ENCODE results near the gene PDLIM5.

Gene PDLIM5

DNA sequence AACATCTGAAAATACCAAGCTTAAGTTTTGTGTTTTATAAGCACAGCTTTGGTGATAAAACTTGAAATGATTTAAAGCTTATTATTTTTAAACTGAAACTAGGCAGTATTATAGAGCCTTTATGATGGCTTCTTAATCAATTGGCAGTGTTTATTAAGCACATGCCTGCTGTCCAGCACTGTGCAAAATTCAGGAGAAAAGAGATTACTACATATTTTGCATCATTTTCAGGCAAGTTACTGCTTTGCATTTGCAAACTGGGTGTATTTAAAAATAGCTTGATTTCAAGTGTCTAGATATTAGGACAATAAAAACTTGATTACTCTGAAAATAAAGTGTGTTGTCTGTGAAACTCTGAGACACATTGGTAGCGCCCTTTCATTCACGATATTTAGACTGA, 126.5 kb downstream of the PDLIM5 start:
- no peaks in the 10 kb centered on the region for H3K36me3 ChIP-seq (ENCODE audit: control insufficient read depth, insufficient read depth, low read length)
- no peaks in the 10 kb centered on the region for H3K9me3 ChIP-seq (ENCODE audit: control insufficient read depth, low read length)
- no peaks in the 10 kb centered on the region for H3K4me1 ChIP-seq (ENCODE audit: control insufficient read depth, insufficient read depth, low read length, poor library complexity, severe bottlenecking)
- no peak for DNase-seq
- no peak overlapping the region for H3K4me3 ChIP-seq (ENCODE audit: insufficient read depth, low read depth, low read length, poor library complexity, severe bottlenecking)
- no peak overlapping the region for H3K27ac ChIP-seq (ENCODE audit: insufficient read depth, low read length, poor library complexity, severe bottlenecking)
- H3K27me3 ChIP-seq (replicated peaks; ENCODE audit: control insufficient read depth, insufficient read depth, low read length, poor library complexity, severe bottlenecking) = no peaks in the 10 kb centered on the region

DNA sequence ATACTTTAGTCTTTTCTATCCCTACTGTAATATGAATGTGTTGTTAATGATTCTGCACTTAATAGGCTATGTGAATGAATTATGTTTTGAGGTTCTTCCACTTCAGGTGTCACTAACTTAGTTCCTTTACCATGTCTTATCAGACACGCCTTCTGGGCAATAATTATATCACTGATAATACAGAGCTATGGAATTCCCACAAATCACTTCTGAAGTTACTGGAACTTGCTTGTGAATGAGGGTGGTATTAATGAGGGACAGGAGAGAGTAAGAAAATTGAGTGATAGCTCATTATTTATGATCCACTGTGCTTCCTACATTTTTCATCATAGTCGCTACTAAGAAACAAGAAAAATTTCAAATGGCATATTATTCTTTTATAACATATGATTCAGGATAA, 130.0 kb downstream of the PDLIM5 start:
- Histone ChIP-seq H3K36me3 (ENCODE audit: control insufficient read depth, insufficient read depth, low read length) (no peaks in the 10 kb centered on the region), H3K9me3 (ENCODE audit: control insufficient read depth, low read length) (no peaks in the 10 kb centered on the region), H3K4me1 (ENCODE audit: control insufficient read depth, insufficient read depth, low read length, poor library complexity, severe bottlenecking) (no peaks in the 10 kb centered on the region), H3K4me3 (ENCODE audit: insufficient read depth, low read depth, low read length, poor library complexity, severe bottlenecking) (no peak overlapping the region), H3K27me3 (replicated peaks; ENCODE audit: control insufficient read depth, insufficient read depth, low read length, poor library complexity, severe bottlenecking) (no peaks in the 10 kb centered on the region), H3K27ac (ENCODE audit: insufficient read depth, low read length, poor library complexity, severe bottlenecking) (no peak overlapping the region)
- DNase-seq = no peak

DNA sequence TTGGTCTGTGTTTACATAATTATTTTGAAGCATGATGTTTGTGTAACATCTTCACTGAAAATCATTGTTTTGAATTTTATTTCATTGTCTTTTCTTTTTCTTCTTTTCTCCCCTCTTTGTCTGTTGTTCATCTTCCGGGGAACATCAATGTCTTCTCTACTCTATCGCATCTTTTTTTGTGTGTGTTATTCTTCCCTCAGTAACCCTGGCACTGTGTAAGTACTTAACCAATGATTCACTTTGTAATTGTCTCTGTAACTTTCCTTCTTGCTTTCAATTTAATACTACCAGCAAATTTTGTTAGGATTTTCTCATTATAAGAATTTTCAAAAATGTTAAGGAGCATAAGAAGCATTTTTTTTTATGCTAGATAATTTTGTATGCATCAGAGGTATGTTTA, 130.8 kb downstream of the PDLIM5 start:
- no peak overlapping the region for H3K4me3 ChIP-seq (ENCODE audit: insufficient read depth, low read depth, low read length, poor library complexity, severe bottlenecking)
- no peaks in the 10 kb centered on the region for H3K4me1 ChIP-seq (ENCODE audit: control insufficient read depth, insufficient read depth, low read length, poor library complexity, severe bottlenecking)
- no peaks in the 10 kb centered on the region for H3K27me3 ChIP-seq (replicated peaks; ENCODE audit: control insufficient read depth, insufficient read depth, low read length, poor library complexity, severe bottlenecking)
- H3K9me3 ChIP-seq (ENCODE audit: control insufficient read depth, low read length) = no peaks in the 10 kb centered on the region
- H3K36me3 ChIP-seq (ENCODE audit: control insufficient read depth, insufficient read depth, low read length) = no peaks in the 10 kb centered on the region
- DNase-seq = no peak
- no peak overlapping the region for H3K27ac ChIP-seq (ENCODE audit: insufficient read depth, low read length, poor library complexity, severe bottlenecking)

DNA sequence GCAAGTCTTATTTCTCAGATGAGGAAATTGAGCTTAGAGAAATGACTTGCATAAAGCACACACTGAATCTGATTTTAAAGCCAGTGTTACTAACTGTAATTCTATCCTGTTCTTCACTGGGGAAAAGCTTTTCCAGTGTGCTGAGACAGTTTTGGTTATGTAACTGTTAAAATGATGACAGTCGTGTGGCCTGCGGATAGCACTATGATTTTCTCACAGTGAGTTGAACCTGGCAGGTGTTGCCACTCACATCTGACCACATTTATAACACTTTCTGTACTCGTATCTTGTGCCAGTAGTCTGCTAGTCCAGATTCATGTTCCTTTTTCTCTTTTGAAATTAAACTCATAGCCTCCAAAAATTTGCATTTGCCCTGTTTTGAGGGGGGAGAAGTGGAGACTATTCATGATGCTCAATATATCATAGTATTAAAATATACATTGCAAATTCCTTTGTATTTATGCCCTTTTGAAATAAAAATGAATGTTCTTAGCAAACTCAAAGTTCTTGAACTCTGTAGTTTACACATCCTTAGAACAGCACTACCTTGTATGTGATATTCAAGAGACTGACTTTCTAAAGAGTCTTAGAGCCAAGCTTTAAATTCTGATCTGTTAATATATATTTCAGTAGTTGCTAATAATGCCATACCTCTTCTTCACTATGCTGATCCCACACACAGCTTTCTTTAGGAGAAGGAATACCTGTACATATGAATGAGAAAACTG, 132.3 kb downstream of the PDLIM5 start:
- no peaks in the 10 kb centered on the region for H3K9me3 ChIP-seq (ENCODE audit: control insufficient read depth, low read length)
- DNase-seq = no peak
- no peak overlapping the region for H3K27ac ChIP-seq (ENCODE audit: insufficient read depth, low read length, poor library complexity, severe bottlenecking)
- H3K4me3 ChIP-seq (ENCODE audit: insufficient read depth, low read depth, low read length, poor library complexity, severe bottlenecking) = no peak overlapping the region
- no peaks in the 10 kb centered on the region for H3K36me3 ChIP-seq (ENCODE audit: control insufficient read depth, insufficient read depth, low read length)
- no peaks in the 10 kb centered on the region for H3K4me1 ChIP-seq (ENCODE audit: control insufficient read depth, insufficient read depth, low read length, poor library complexity, severe bottlenecking)
- no peaks in the 10 kb centered on the region for H3K27me3 ChIP-seq (replicated peaks; ENCODE audit: control insufficient read depth, insufficient read depth, low read length, poor library complexity, severe bottlenecking)

DNA sequence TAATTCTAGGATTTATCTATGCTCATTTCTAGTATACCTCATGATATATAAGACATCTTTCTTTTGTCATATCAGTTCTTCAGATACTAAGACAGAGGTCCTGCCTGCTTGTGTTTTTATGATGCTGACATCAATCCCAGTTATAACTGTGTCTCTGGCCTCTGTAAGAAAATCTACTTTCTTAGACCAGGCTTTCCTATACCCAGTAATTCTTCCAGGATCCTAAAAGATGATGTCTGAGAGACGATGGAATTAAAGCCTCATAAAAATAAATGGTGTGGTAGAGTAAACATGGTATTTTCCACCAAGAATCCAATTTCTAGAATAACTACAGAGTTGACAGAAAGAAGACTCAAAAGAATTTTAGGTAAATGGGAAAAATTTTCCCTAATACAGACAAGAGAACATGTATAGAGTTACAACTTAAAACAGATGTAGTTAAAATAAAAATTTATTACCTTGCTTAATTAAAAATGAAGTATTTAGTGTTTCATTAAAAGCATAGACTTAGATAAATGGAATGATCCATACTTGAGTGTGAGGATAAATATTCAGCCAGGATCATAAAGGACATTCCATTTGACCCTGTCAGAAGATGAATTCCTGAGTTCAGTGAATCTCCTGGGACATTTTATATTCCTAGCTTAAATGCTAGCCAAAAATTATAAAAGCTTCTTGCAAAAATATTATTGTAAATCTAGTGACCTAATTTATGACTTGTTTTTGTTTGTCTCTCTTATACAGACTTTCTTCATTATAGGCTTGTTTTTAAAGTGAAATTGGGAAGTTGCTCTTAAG, 137.4 kb downstream of the PDLIM5 start:
- H3K4me3 ChIP-seq (ENCODE audit: insufficient read depth, low read depth, low read length, poor library complexity, severe bottlenecking) = no peak overlapping the region
- H3K9me3 ChIP-seq (ENCODE audit: control insufficient read depth, low read length) = no peaks in the 10 kb centered on the region
- no peak overlapping the region for H3K27ac ChIP-seq (ENCODE audit: insufficient read depth, low read length, poor library complexity, severe bottlenecking)
- no peak for DNase-seq
- H3K4me1 ChIP-seq (ENCODE audit: control insufficient read depth, insufficient read depth, low read length, poor library complexity, severe bottlenecking) = no peaks in the 10 kb centered on the region
- H3K27me3 ChIP-seq (replicated peaks; ENCODE audit: control insufficient read depth, insufficient read depth, low read length, poor library complexity, severe bottlenecking) = no peaks in the 10 kb centered on the region
- H3K36me3 ChIP-seq (ENCODE audit: control insufficient read depth, insufficient read depth, low read length) = no peaks in the 10 kb centered on the region

DNA sequence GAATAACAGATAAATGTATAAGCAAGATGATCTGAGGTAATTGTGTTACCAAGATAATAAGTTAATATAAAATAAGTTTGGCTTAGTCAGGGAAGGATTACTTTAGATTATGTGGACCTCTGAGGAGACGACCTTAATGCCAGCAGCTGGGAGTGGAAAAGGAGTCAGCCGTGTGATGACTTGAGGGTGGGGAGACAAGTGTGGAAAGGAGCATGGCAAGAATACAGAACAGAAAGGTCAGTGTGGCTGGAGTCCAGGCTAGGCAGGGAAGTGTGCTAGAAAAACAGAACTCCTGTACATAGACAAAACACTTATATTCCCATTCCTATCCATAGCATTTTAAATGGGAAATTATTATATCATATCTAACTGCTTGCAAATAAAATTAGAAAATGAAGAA, 138.8 kb downstream of the PDLIM5 start:
- Histone ChIP-seq H3K27me3 (replicated peaks; ENCODE audit: control insufficient read depth, insufficient read depth, low read length, poor library complexity, severe bottlenecking) (no peaks in the 10 kb centered on the region), H3K27ac (ENCODE audit: insufficient read depth, low read length, poor library complexity, severe bottlenecking) (no peak overlapping the region), H3K36me3 (ENCODE audit: control insufficient read depth, insufficient read depth, low read length) (no peaks in the 10 kb centered on the region), H3K9me3 (ENCODE audit: control insufficient read depth, low read length) (no peaks in the 10 kb centered on the region), H3K4me1 (ENCODE audit: control insufficient read depth, insufficient read depth, low read length, poor library complexity, severe bottlenecking) (no peaks in the 10 kb centered on the region), H3K4me3 (ENCODE audit: insufficient read depth, low read depth, low read length, poor library complexity, severe bottlenecking) (no peak overlapping the region)
- DNase-seq = no peak

DNA sequence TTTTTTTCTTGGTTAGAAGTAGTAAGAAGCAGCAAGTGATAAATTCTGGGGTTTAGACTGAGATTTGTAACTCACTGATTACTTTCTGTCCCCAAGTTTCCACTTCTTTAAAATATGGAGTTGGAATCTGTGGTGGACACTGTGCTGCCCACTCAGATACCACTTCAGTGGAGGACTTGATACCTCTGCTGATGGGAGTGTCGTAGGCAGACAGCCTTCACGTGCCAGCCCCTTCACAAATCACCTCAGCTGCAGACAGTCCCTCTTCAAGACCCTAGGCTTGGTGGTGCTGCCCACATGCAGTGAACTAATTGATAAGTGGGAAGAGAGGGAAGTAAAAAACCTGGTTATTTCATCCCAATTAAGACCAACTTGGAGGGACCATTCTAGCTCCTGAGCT, 139.5 kb downstream of the PDLIM5 start:
- no peak overlapping the region for H3K27ac ChIP-seq (ENCODE audit: insufficient read depth, low read length, poor library complexity, severe bottlenecking)
- H3K9me3 ChIP-seq (ENCODE audit: control insufficient read depth, low read length) = no peaks in the 10 kb centered on the region
- no peak overlapping the region for H3K4me3 ChIP-seq (ENCODE audit: insufficient read depth, low read depth, low read length, poor library complexity, severe bottlenecking)
- no peaks in the 10 kb centered on the region for H3K4me1 ChIP-seq (ENCODE audit: control insufficient read depth, insufficient read depth, low read length, poor library complexity, severe bottlenecking)
- H3K36me3 ChIP-seq (ENCODE audit: control insufficient read depth, insufficient read depth, low read length) = no peaks in the 10 kb centered on the region
- no peaks in the 10 kb centered on the region for H3K27me3 ChIP-seq (replicated peaks; ENCODE audit: control insufficient read depth, insufficient read depth, low read length, poor library complexity, severe bottlenecking)
- DNase-seq = no peak

DNA sequence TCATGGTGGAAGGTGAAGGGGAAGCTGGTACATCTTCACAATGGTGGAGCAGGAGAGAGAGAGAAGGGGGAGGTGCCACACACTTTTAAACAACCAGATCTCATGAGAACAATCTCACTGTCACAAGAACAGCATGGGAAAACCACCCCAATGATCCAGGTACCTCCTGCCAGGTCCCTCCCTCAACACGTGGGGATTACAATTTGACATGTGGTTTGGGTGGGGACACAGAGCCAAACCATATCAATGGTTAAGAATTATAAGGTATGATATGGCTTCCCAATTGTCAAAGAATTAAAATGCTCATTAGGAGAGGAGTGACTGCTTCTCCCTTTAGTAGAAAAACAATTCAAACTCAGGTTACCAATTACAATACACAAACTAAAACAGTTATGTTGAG, 143.3 kb downstream of the PDLIM5 start:
- H3K4me3 ChIP-seq (ENCODE audit: insufficient read depth, low read depth, low read length, poor library complexity, severe bottlenecking) = no peak overlapping the region
- H3K9me3 ChIP-seq (ENCODE audit: control insufficient read depth, low read length) = no peaks in the 10 kb centered on the region
- no peaks in the 10 kb centered on the region for H3K36me3 ChIP-seq (ENCODE audit: control insufficient read depth, insufficient read depth, low read length)

DNA sequence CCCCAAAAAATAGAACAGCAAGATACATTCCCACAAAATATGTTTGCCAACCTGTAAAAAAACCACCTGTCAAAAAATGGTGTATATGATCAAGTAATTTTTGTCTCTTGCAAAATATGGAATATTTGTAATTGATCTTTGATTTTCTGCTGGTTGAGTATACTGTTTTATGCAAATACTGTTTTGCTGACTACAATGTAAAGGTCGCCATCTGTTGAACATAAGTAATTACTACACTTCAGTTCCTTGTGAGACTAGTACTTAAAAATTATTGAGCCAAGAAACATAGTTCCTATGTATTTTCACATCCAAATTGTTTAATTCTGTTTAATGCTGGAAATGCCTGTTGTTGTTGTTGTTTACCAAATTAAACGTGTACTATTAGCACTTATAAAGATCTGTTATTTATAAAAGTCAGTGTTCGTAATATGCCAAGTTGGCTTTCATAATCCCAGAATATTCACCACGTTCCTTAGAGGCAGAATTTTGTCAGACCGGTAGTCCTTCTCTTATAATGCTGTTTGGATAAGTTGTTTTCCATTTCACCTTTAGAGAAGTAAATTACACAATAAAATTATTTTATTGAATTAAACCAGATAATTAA, 144.2 kb downstream of the PDLIM5 start:
- Histone ChIP-seq H3K4me3 (ENCODE audit: insufficient read depth, low read depth, low read length, poor library complexity, severe bottlenecking) (no peak overlapping the region), H3K27ac (ENCODE audit: insufficient read depth, low read length, poor library complexity, severe bottlenecking) (no peak overlapping the region), H3K9me3 (ENCODE audit: control insufficient read depth, low read length) (no peaks in the 10 kb centered on the region), H3K4me1 (ENCODE audit: control insufficient read depth, insufficient read depth, low read length, poor library complexity, severe bottlenecking) (no peaks in the 10 kb centered on the region), H3K27me3 (replicated peaks; ENCODE audit: control insufficient read depth, insufficient read depth, low read length, poor library complexity, severe bottlenecking) (no peaks in the 10 kb centered on the region), H3K36me3 (ENCODE audit: control insufficient read depth, insufficient read depth, low read length) (no peaks in the 10 kb centered on the region)
- DNase-seq = no peak

More for the DNA sequence above, 143.3 kb downstream of the PDLIM5 start:
- no peak for DNase-seq
- Histone ChIP-seq H3K27me3 (replicated peaks; ENCODE audit: control insufficient read depth, insufficient read depth, low read length, poor library complexity, severe bottlenecking) (no peaks in the 10 kb centered on the region), H3K27ac (ENCODE audit: insufficient read depth, low read length, poor library complexity, severe bottlenecking) (no peak overlapping the region), H3K4me1 (ENCODE audit: control insufficient read depth, insufficient read depth, low read length, poor library complexity, severe bottlenecking) (no peaks in the 10 kb centered on the region)

DNA sequence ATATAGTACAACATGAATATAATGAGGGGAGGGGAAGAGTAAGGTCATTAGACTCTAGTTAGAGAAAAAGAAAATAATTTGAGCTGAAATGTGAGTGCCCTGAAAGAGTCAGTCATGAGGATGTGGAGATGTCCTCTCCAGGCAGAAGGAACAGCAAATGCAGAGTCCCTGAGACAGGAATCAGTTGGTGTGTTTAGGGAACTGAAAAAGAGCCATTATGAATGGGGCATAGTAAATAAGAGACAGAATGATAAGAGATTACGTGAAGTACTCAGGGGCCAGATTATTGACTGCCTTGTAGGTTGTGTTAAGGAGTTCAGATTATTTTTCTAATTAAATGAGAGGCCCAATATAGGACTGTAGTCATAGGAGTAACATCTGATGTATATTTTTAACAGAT, 147.0 kb downstream of the PDLIM5 start:
- Histone ChIP-seq H3K36me3 (ENCODE audit: control insufficient read depth, insufficient read depth, low read length) (no peaks in the 10 kb centered on the region), H3K27me3 (replicated peaks; ENCODE audit: control insufficient read depth, insufficient read depth, low read length, poor library complexity, severe bottlenecking) (no peaks in the 10 kb centered on the region), H3K4me1 (ENCODE audit: control insufficient read depth, insufficient read depth, low read length, poor library complexity, severe bottlenecking) (no peaks in the 10 kb centered on the region), H3K27ac (ENCODE audit: insufficient read depth, low read length, poor library complexity, severe bottlenecking) (no peak overlapping the region), H3K9me3 (ENCODE audit: control insufficient read depth, low read length) (no peaks in the 10 kb centered on the region), H3K4me3 (ENCODE audit: insufficient read depth, low read depth, low read length, poor library complexity, severe bottlenecking) (no peak overlapping the region)
- DNase-seq = no peak

Measured in effector memory CD4-positive, alpha-beta T cell (primary cell).